MM.1S (cell line): ENCODE measurements around the gene ZNF384.

ENCODE experiments used
- DNase-seq: peaks from one replicate; pipeline ENCODE4 v3.0.0-alpha.2; 2015
- H2AFZ ChIP-seq: fragments of 300-600 bp; sonication (generic); 2 replicates; pipeline ENCODE4 v1.6.0; 2016; ENCODE audit warnings: antibody characterized with exemption, low read length
- H3F3A ChIP-seq: fragments of 300-600 bp; sonication (generic); 2 replicates; pipeline ENCODE4 v1.6.1; 2016; ENCODE audit warnings: mild to moderate bottlenecking, antibody characterized with exemption, low read length, moderate library complexity, mixed read lengths; ENCODE audit not compliant: insufficient read depth
- H3K27ac ChIP-seq: fragments of 300-600 bp; sonication (generic); 2 replicates; pipeline ENCODE4 v1.5.1; 2016; ENCODE audit warnings: mild to moderate bottlenecking, low read length
- H3K27me3 ChIP-seq: fragments of 300-600 bp; sonication (generic); replicated peaks from 2 replicates; pipeline ENCODE4 v1.6.0; 2016; ENCODE audit warnings: low read length; ENCODE audit not compliant: insufficient read depth
- H3K36me3 ChIP-seq: fragments of 300-600 bp; sonication (generic); replicated peaks from 2 replicates; pipeline ENCODE4 v1.6.1; 2016; ENCODE audit warnings: mild to moderate bottlenecking, low read length, mixed read lengths; ENCODE audit not compliant: insufficient read depth
- H3K4me1 ChIP-seq: fragments of 300-600 bp; sonication (generic); 2 replicates; pipeline ENCODE4 v1.6.1; 2016; ENCODE audit warnings: low read length, mixed read lengths
- H3K4me2 ChIP-seq: fragments of 300-600 bp; sonication (generic); 2 replicates; pipeline ENCODE4 v1.6.0; 2016; ENCODE audit warnings: low read depth, low read length
- H3K4me3 ChIP-seq: fragments of 300-600 bp; sonication (generic); 2 replicates; pipeline ENCODE4 v1.5.1; 2016; ENCODE audit warnings: low read length, mixed read lengths
- H3K79me2 ChIP-seq: fragments of 300-600 bp; sonication (generic); 2 replicates; pipeline ENCODE4 v1.6.1; 2016; ENCODE audit warnings: mixed run types, low read length, mixed read lengths
- H3K9ac ChIP-seq: fragments of 300-600 bp; sonication (generic); 2 replicates; pipeline ENCODE4 v1.6.1; 2016; ENCODE audit warnings: low read length, mixed read lengths
- H3K9me2 ChIP-seq: fragments of 300-600 bp; sonication (generic); replicated peaks from 2 replicates; pipeline ENCODE4 v1.6.1; 2016; ENCODE audit warnings: mild to moderate bottlenecking, low read length, mixed read lengths; ENCODE audit not compliant: insufficient read depth
- H3K9me3 ChIP-seq: fragments of 300-600 bp; sonication (generic); replicated peaks from 2 replicates; pipeline ENCODE4 v1.6.1; 2016; ENCODE audit warnings: mild to moderate bottlenecking, low read length, mixed read lengths; ENCODE audit not compliant: insufficient read depth
- H4K20me1 ChIP-seq: fragments of 300-600 bp; sonication (generic); 2 replicates; pipeline ENCODE4 v1.6.1; 2016; ENCODE audit warnings: mild to moderate bottlenecking, low read length, moderate library complexity, mixed read lengths; ENCODE audit not compliant: insufficient read depth
- EZH2 ChIP-seq: fragments of 300-600 bp; sonication (generic); optimal IDR thresholded peaks from 2 replicates; pipeline ENCODE3; 2017; ENCODE audit warnings: low read depth, mild to moderate bottlenecking, antibody characterized with exemption, low read length, mixed read lengths
- EZH2phosphoT487 ChIP-seq: fragments of 300-600 bp; sonication (generic); IDR thresholded peaks from 2 replicates; pipeline ENCODE4 v1.6.1; 2018; ENCODE audit warnings: antibody characterized with exemption, low read length
- TF ChIP-seq, protein P1 (sequence below): fragments of 300-600 bp; sonication (generic); IDR thresholded peaks from 2 replicates; pipeline ENCODE4 v1.5.1; 2016; ENCODE audit warnings: antibody characterized with exemption, low read length, mixed read lengths

ZNF384 gene

GRCh38 chr12:6734506-6735387, 45.6 kb upstream of the ZNF384 start:
- Histone ChIP-seq H3K4me1 (peaks cover 11% of the 10 kb centered on the region), H3K9me3 (no peaks in the 10 kb centered on the region), H3K36me3 (no peaks in the 10 kb centered on the region), H3K9me2 (no peaks in the 10 kb centered on the region), H3K9ac (no peak overlapping the region), H2AFZ (no peak overlapping the region), H3K4me3 (no peak overlapping the region), H4K20me1 (no peaks in the 10 kb centered on the region), H3K27ac (no peak overlapping the region), H3F3A (peaks cover 5% of the 10 kb centered on the region; the same call in 1 of the 2 replicates), H3K79me2 (no peaks in the 10 kb centered on the region), H3K27me3 (no peaks in the 10 kb centered on the region), H3K4me2 (no peak overlapping the region)
- TF ChIP-seq EZH2 (no peak), EZH2phosphoT487 (no peak)
- TF ChIP-seq, protein P1, sequence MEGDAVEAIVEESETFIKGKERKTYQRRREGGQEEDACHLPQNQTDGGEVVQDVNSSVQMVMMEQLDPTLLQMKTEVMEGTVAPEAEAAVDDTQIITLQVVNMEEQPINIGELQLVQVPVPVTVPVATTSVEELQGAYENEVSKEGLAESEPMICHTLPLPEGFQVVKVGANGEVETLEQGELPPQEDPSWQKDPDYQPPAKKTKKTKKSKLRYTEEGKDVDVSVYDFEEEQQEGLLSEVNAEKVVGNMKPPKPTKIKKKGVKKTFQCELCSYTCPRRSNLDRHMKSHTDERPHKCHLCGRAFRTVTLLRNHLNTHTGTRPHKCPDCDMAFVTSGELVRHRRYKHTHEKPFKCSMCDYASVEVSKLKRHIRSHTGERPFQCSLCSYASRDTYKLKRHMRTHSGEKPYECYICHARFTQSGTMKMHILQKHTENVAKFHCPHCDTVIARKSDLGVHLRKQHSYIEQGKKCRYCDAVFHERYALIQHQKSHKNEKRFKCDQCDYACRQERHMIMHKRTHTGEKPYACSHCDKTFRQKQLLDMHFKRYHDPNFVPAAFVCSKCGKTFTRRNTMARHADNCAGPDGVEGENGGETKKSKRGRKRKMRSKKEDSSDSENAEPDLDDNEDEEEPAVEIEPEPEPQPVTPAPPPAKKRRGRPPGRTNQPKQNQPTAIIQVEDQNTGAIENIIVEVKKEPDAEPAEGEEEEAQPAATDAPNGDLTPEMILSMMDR = no peak
- DNase-seq = no peak

DNA sequence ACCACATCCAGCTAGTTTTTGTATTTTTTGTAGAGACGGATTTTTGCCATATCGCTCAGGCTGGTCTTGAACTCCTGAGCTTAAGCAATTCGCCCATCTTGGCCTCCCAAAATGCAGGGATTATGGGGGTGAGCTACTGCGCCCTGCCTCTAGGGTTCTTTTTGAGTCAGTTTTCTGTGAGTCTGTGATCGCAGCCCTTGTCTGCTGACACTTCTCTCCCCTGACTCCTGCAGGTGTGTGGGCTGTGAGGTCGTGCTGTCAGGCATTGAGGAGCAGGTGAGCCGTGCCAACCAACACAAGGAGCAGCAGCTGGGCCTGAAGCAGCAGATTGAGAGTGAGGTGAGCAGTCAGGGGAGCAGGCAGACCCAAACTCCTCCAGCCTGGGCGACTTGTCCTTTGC, 41.0 kb upstream of the ZNF384 start:
- 0 out of 2 replicates have a peak, but pooled peaks cover 5% of the 10 kb centered on the region for H3K36me3 ChIP-seq
- no peaks in the 10 kb centered on the region for H4K20me1 ChIP-seq
- H2AFZ ChIP-seq = no peak overlapping the region
- peaks cover 5% of the 10 kb centered on the region; the same call in 1 of the 2 replicates for H3F3A ChIP-seq
- H3K79me2 ChIP-seq = no peaks in the 10 kb centered on the region
- H3K27ac ChIP-seq = no peak overlapping the region
- 0 out of 2 replicates have a peak, but pooled peaks cover 2% of the 10 kb centered on the region for H3K4me1 ChIP-seq
- no peaks in the 10 kb centered on the region for H3K9me2 ChIP-seq
- no peak overlapping the region for H3K4me3 ChIP-seq
- no peaks in the 10 kb centered on the region for H3K9me3 ChIP-seq
- TF ChIP-seq EZH2 = no peak
- TF ChIP-seq, protein P1 = no peak
- no peak for TF ChIP-seq EZH2phosphoT487
- H3K27me3 ChIP-seq = no peaks in the 10 kb centered on the region
- H3K9ac ChIP-seq = no peak overlapping the region
- no peak for DNase-seq
- H3K4me2 ChIP-seq = no peak overlapping the region

DNA sequence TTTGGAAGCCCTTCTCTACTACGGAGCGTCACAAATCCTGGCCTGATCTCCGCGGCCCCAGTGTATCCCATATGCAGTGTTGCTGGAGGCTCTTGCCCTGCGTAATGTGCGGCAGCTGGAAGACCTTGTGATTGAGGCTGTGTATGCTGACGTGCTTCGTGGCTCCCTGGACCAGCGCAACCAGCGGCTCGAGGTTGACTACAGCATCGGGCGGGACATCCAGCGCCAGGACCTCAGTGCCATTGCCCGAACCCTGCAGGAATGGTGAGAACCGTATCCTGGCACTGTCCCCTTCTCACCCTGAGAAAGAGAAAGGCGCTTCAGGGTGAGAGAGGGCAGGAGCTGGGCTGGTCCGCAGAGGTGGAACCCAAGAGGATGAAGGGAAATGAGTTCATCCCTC, 40.0 kb upstream of the ZNF384 start:
- no peaks in the 10 kb centered on the region for H3K27me3 ChIP-seq
- no peak overlapping the region for H3K27ac ChIP-seq
- TF ChIP-seq, protein P1 = no peak
- TF ChIP-seq EZH2phosphoT487 (no peak), EZH2 (no peak)
- H3K4me2 ChIP-seq = no peak overlapping the region
- 0 out of 2 replicates have a peak, but pooled peaks cover 5% of the 10 kb centered on the region for H3K36me3 ChIP-seq
- no peak overlapping the region for H3K9ac ChIP-seq
- H3F3A ChIP-seq = peaks cover 7% of the 10 kb centered on the region
- no peak overlapping the region for H2AFZ ChIP-seq
- no peaks in the 10 kb centered on the region for H3K9me2 ChIP-seq
- no peaks in the 10 kb centered on the region for H3K9me3 ChIP-seq
- peaks cover 7% of the 10 kb centered on the region for H3K79me2 ChIP-seq
- DNase-seq = no peak
- no peaks in the 10 kb centered on the region for H4K20me1 ChIP-seq
- H3K4me3 ChIP-seq = no peak overlapping the region
- peaks cover 6% of the 10 kb centered on the region for H3K4me1 ChIP-seq
